Testis (tissue), 2 donors: ENCODE measurements around the gene GAB3.

Source experiments
- POLR2A ChIP-seq: fragments of 450-650 bp; IDR thresholded peaks from one replicate; pipeline ENCODE4 v1.6.1; 2017; ENCODE audit warnings: antibody characterized with exemption, mild to moderate bottlenecking, moderate library complexity
- TF ChIP-seq, protein P1 (sequence below), 3 experiments: fragments of 450-650 bp in 2 of 3; fragments of 200-600 bp in 1 of 3; sonication (generic) in 1 of 3; IDR thresholded peaks; one replicate each; pipeline ENCODE4 v1.5.1; 2016 to 2019; ENCODE audit warnings: antibody characterized with exemption in 3 of 3, mild to moderate bottlenecking in 2 of 3, moderate library complexity in 1 of 3

DNA sequence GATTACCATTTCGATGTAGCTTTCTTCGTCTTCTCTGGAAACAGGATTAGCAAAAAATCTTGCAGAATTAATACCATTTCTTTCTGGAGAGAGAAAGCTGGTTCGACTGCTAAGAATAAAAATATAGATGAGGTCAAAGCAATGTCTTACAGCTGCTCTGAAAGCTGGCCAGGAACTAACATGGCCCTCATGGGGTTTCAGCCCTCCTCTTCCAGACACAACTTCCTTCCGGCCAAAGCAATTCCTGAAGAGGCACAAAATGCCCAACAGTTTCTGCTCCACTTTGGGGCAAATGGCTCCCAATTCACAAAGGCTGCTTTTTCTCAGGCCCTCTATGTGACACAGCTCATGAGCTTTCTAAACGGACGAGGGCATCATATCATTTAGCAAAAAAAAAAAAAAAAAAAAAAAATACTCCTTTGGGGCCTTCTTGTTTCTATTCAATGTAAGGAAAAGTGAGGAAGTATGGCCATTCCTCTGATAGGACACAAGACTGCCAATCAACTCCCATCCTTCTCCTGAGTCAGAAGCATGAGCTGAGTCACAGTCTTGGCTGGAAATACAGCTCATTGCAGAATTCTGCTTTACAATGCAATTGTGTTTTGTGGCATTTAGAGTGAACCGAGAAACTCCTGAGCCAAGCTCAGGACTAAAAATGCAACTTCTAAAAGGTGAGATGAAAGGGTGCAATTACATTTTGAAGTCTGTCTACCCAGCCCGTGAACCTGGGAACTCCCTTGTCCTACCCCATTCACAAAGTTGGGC, 54.8 kb downstream of the GAB3 start:
- TF ChIP-seq, protein P1, sequence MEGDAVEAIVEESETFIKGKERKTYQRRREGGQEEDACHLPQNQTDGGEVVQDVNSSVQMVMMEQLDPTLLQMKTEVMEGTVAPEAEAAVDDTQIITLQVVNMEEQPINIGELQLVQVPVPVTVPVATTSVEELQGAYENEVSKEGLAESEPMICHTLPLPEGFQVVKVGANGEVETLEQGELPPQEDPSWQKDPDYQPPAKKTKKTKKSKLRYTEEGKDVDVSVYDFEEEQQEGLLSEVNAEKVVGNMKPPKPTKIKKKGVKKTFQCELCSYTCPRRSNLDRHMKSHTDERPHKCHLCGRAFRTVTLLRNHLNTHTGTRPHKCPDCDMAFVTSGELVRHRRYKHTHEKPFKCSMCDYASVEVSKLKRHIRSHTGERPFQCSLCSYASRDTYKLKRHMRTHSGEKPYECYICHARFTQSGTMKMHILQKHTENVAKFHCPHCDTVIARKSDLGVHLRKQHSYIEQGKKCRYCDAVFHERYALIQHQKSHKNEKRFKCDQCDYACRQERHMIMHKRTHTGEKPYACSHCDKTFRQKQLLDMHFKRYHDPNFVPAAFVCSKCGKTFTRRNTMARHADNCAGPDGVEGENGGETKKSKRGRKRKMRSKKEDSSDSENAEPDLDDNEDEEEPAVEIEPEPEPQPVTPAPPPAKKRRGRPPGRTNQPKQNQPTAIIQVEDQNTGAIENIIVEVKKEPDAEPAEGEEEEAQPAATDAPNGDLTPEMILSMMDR (IDR thresholded peaks at IDR 0.05) = no peak
- no peak for TF ChIP-seq POLR2A
